IMR-90 (cell line): Measurements from ENCODE around the gene TRAPPC3L. TPM values are rescaled to one million over a fixed set of nuclear protein-coding genes. Genes with fewer than 3 reads are reported as not detected.

Experiments used
- ATAC-seq: fragments of 200-7000 bp; cut with Tn5 transposase; 2 replicates; pipeline ENCODE4 v1.9.1; 2020; ENCODE audit warnings: low read depth, mild to moderate bottlenecking, moderate library complexity
- BruUV-seq: library from RNA; stranded (reverse); fragments of 400-500 nt; replicated peaks from 2 replicates; lab custom pipeline; 2021; lab: Mats Ljungman, UMichigan
- CTCF ChIA-PET: fragments of 300-600 bp; formaldehyde crosslinking; extraction: SDS; loops from one replicate; lab custom pipeline; 2021; ENCODE audit warnings: antibody characterized with exemption; lab: Yijun Ruan, JAX
- POLR2A ChIA-PET: fragments of 300-600 bp; sonication (Branson Sonifier 250); formaldehyde crosslinking; loops from one replicate; lab custom pipeline; 2022; ENCODE audit warnings: antibody characterized with exemption; ENCODE audit not compliant: unreplicated experiment; lab: Charles Lee
- DNase-seq: peaks from one replicate; pipeline ENCODE4 v3.0.0; 2013
- H2AFZ ChIP-seq: replicated peaks from 2 replicates; pipeline ENCODE3; 2013; ENCODE audit warnings: low read length, mild to moderate bottlenecking; ENCODE audit not compliant: poor library complexity
- H2AK5ac ChIP-seq: 2 replicates; pipeline ENCODE4 v1.6.1; 2013; ENCODE audit warnings: low read depth, low read length, inconsistent platforms
- H2AK9ac ChIP-seq: replicated peaks from 2 replicates; pipeline ENCODE3; 2013; ENCODE audit warnings: mild to moderate bottlenecking, low read depth, low read length, moderate library complexity; ENCODE audit not compliant: poor library complexity
- H2BK120ac ChIP-seq: 2 replicates; pipeline ENCODE4 v1.6.1; 2013; ENCODE audit warnings: low read depth, low read length, inconsistent platforms
- H2BK15ac ChIP-seq: 3 replicates; pipeline ENCODE4 v1.6.1; 2013; ENCODE audit warnings: low read depth, low read length, inconsistent platforms
- H2BK20ac ChIP-seq: 2 replicates; pipeline ENCODE4 v1.6.1; 2013; ENCODE audit warnings: low read depth, mild to moderate bottlenecking, inconsistent platforms, low read length, moderate library complexity
- H2BK5ac ChIP-seq: 2 replicates; pipeline ENCODE4 v1.6.1; 2013; ENCODE audit warnings: mild to moderate bottlenecking, low read depth, low read length, inconsistent platforms; ENCODE audit not compliant: poor library complexity, severe bottlenecking
- H3K14ac ChIP-seq: replicated peaks from 2 replicates; pipeline ENCODE4 v1.6.1; 2013; ENCODE audit warnings: low read depth, low read length, inconsistent platforms
- H3K18ac ChIP-seq: 2 replicates; pipeline ENCODE4 v1.6.1; 2013; ENCODE audit warnings: low read depth, low read length, control low read depth
- H3K23ac ChIP-seq: 2 replicates; pipeline ENCODE4 v1.6.1; 2013; ENCODE audit warnings: low read depth, low read length, inconsistent platforms
- H3K27ac ChIP-seq: 2 replicates; pipeline ENCODE4 v1.5.1; 2013; ENCODE audit warnings: mild to moderate bottlenecking, control low read depth, low read length; ENCODE audit not compliant: insufficient read depth
- H3K27me3 ChIP-seq: 2 replicates; pipeline ENCODE4 v1.6.1; 2013; ENCODE audit warnings: low read length; ENCODE audit not compliant: control insufficient read depth, insufficient read depth
- H3K36me3 ChIP-seq: 2 replicates; pipeline ENCODE4 v1.6.1; 2013; ENCODE audit warnings: low read length, mixed read lengths; ENCODE audit not compliant: control insufficient read depth, insufficient read depth
- H3K4ac ChIP-seq: 2 replicates; pipeline ENCODE4 v1.6.1; 2013; ENCODE audit warnings: low read depth, low read length, inconsistent platforms
- H3K4me1 ChIP-seq: 2 replicates; pipeline ENCODE4 v1.6.1; 2013; ENCODE audit warnings: low read length, mixed read lengths; ENCODE audit not compliant: control insufficient read depth, insufficient read depth
- H3K4me2 ChIP-seq: 2 replicates; pipeline ENCODE4 v1.6.1; 2013; ENCODE audit warnings: low read depth, mild to moderate bottlenecking, control low read depth, low read length, moderate library complexity
- H3K4me3 ChIP-seq: 2 replicates; pipeline ENCODE4 v1.5.1; 2013; ENCODE audit warnings: low read depth, mild to moderate bottlenecking, control low read depth, low read length, moderate library complexity; ENCODE audit not compliant: insufficient read depth
- H3K56ac ChIP-seq: 2 replicates; pipeline ENCODE4 v1.6.1; 2013; ENCODE audit warnings: low read length, inconsistent platforms; ENCODE audit not compliant: insufficient read depth; ENCODE audit errors: extremely low read depth
- H3K79me1 ChIP-seq, 2 experiments: 2 replicates each; pipeline ENCODE4 v1.6.1; 2013; ENCODE audit warnings: low read length in 2 of 2, inconsistent platforms in 1 of 2, low read depth in 1 of 2
- H3K9ac ChIP-seq: 2 replicates; pipeline ENCODE4 v1.6.1; 2013; ENCODE audit warnings: low read depth, low read length, control low read depth
- H3K9me1 ChIP-seq: 2 replicates; pipeline ENCODE4 v1.6.1; 2013; ENCODE audit warnings: low read length, inconsistent platforms; ENCODE audit not compliant: insufficient read depth
- H3K9me3 ChIP-seq: 2 replicates; pipeline ENCODE4 v1.6.1; 2013; ENCODE audit warnings: low read length; ENCODE audit not compliant: control insufficient read depth, insufficient read depth
- H4K20me1 ChIP-seq: 2 replicates; pipeline ENCODE4 v1.6.1; 2013; ENCODE audit warnings: low read length, inconsistent platforms; ENCODE audit not compliant: insufficient read depth
- H4K5ac ChIP-seq: 2 replicates; pipeline ENCODE4 v1.6.1; 2013; ENCODE audit warnings: mild to moderate bottlenecking, low read depth, low read length, control low read depth
- H4K8ac ChIP-seq, 2 experiments: 2 replicates each; pipeline ENCODE4 v1.6.1; 2013; ENCODE audit warnings: low read depth in 2 of 2, low read length in 2 of 2, control low read depth in 1 of 2, inconsistent platforms in 1 of 2
- H4K91ac ChIP-seq: 2 replicates; pipeline ENCODE4 v1.6.1; 2013; ENCODE audit warnings: low read depth, low read length, inconsistent platforms; ENCODE audit not compliant: insufficient read depth
- BHLHE40 ChIP-seq: fragments of 150-350 bp; IDR thresholded peaks from 2 replicates; pipeline ENCODE4 v1.6.1; 2016; ENCODE audit warnings: mild to moderate bottlenecking, low read depth, low read length
- CEBPB ChIP-seq: IDR thresholded peaks from 2 replicates; pipeline ENCODE4 v1.6.1; 2012; ENCODE audit warnings: low read depth, low read length, improper control_type of control experiment
- CHD1 ChIP-seq: IDR thresholded peaks from 2 replicates; pipeline ENCODE4 v1.6.1; 2012; ENCODE audit warnings: low read depth, low read length, improper control_type of control experiment
- CTCF ChIP-seq: conservative IDR thresholded peaks from 2 replicates; pipeline ENCODE4 v1.5.1; 2012; ENCODE audit warnings: mild to moderate bottlenecking, low read depth, low read length, improper control_type of control experiment
- ELK1 ChIP-seq: fragments of 150-350 bp; IDR thresholded peaks from 2 replicates; pipeline ENCODE4 v1.6.1; 2016; ENCODE audit warnings: low read depth, mild to moderate bottlenecking, low read length, moderate library complexity, borderline replicate concordance
- FOS ChIP-seq: fragments of 150-350 bp; IDR thresholded peaks from 2 replicates; pipeline ENCODE4 v1.6.1; 2016; ENCODE audit warnings: low read depth, low read length
- MAFK ChIP-seq: IDR thresholded peaks from 2 replicates; pipeline ENCODE4 v1.6.1; 2012; ENCODE audit warnings: low read depth, low read length, improper control_type of control experiment
- MAZ ChIP-seq: IDR thresholded peaks from 2 replicates; pipeline ENCODE4 v1.6.1; 2012; ENCODE audit warnings: low read depth, mild to moderate bottlenecking, low read length, improper control_type of control experiment, moderate library complexity, borderline replicate concordance
- MXI1 ChIP-seq: IDR thresholded peaks from 2 replicates; pipeline ENCODE4 v1.6.1; 2012; ENCODE audit warnings: low read depth, mild to moderate bottlenecking, low read length, moderate library complexity, borderline replicate concordance
- NFE2L2 ChIP-seq: fragments of 150-350 bp; IDR thresholded peaks from 2 replicates; pipeline ENCODE4 v1.6.1; 2016; ENCODE audit warnings: low read depth, mild to moderate bottlenecking, low read length
- POLR2A ChIP-seq: IDR thresholded peaks from 2 replicates; pipeline ENCODE4 v1.6.1; 2012; ENCODE audit warnings: mild to moderate bottlenecking, low read depth, low read length
- RAD21 ChIP-seq: IDR thresholded peaks from 2 replicates; pipeline ENCODE4 v1.6.1; 2012; ENCODE audit warnings: low read length, improper control_type of control experiment
- RCOR1 ChIP-seq: IDR thresholded peaks from 2 replicates; pipeline ENCODE4 v1.6.1; 2012; ENCODE audit warnings: mild to moderate bottlenecking, low read length, improper control_type of control experiment; ENCODE audit not compliant: insufficient replicate concordance
- RFX5 ChIP-seq: IDR thresholded peaks from 2 replicates; pipeline ENCODE4 v1.8.0; 2012; ENCODE audit warnings: low read depth, mild to moderate bottlenecking, low read length, moderate library complexity
- SMC3 ChIP-seq: fragments of 150-350 bp; IDR thresholded peaks from 2 replicates; pipeline ENCODE4 v1.6.1; 2016; ENCODE audit warnings: low read depth, mild to moderate bottlenecking, antibody characterized with exemption, low read length, moderate library complexity
- USF2 ChIP-seq: fragments of 150-350 bp; IDR thresholded peaks from 2 replicates; pipeline ENCODE4 v1.6.1; 2017; ENCODE audit warnings: mild to moderate bottlenecking, antibody characterized with exemption, low read length, low read depth
- dilution Hi-C: fragments of 300-500 bp; cut with HindIII; formaldehyde crosslinking; loops from one replicate; pipeline ENCODE4 v1.14.3; 2018; ENCODE audit warnings: low sequenced_read_pairs; ENCODE audit not compliant: unreplicated experiment
- in situ Hi-C: fragments of 300-500 bp; cut with MboI; formaldehyde crosslinking; loops from 3 replicates; pipeline ENCODE4 v1.14.3; 2019; ENCODE audit warnings: low sequenced_read_pairs, inconsistent platforms, mixed read lengths
- intact Hi-C: fragments of 100-400 bp; cut with micrococcal nuclease; formaldehyde crosslinking; loops from 2 replicates; pipeline ENCODE4 v1.10.0; 2022
- polyA plus RNA-seq, 3 experiments: library from polyadenylated mRNA; depleted of rRNA; stranded (reverse); fragments of >200 nt; gene quantifications; 2 replicates each; pipeline ENCODE4 v1.2.3, GENCODE V29; 2012; ENCODE audit warnings: low replicate concordance in 1 of 3
- total RNA-seq: library from RNA; depleted of rRNA; stranded (reverse); fragments of >200 nt; gene quantifications from 2 replicates; pipeline ENCODE4 v1.2.3, GENCODE V29; 2012

The TRAPPC3L gene
- total and polyA plus RNA-seq, 2 of the 4 experiments (the other 2 are of a cell fraction), result 0.03 TPM; not detected in 1

- Histone ChIP-seq H3K9me1 (peaks cover 11% of the 10 kb centered on the region), H3K9ac (no peak overlapping the region), H4K20me1 (peaks cover 3% of the 10 kb centered on the region; the same call in 1 of the 2 replicates), H3K4me2 (no peak overlapping the region), H4K91ac (no peak overlapping the region), H3K4ac (no peak overlapping the region), H3K36me3 (no peaks in the 10 kb centered on the region; the same call in 1 of the 2 replicates), H2BK20ac (no peak overlapping the region), H3K4me1 (peaks cover 5% of the 10 kb centered on the region), H3K4me3 (no peak overlapping the region), H2AK9ac (no peak overlapping the region), H2BK15ac (no peak overlapping the region), H3K14ac (no peak overlapping the region), H2AK5ac (no peak overlapping the region), H3K18ac (no peak overlapping the region), H4K8ac (no peak overlapping the region), H3K27ac (no peak overlapping the region), H3K27me3 (no peaks in the 10 kb centered on the region), H3K79me1 (peaks cover 0 to 3% of the 10 kb centered on the region in 2 experiments; a peak in 1 of 4 replicates), H2BK120ac (0 out of 2 replicates have a peak overlapping the region, but pooled peaks have one; percentile 6), H3K9me3 (no peaks in the 10 kb centered on the region), H3K23ac (no peak overlapping the region), H2BK5ac (no peak overlapping the region), H2AFZ (no peak overlapping the region), H4K5ac (no peak overlapping the region), H3K56ac (no peak overlapping the region)
- intact Hi-C loops (no loop called here), in situ Hi-C loops (no loop called here), dilution Hi-C loops (no loop called here)
- ChIA-PET POLR2A (no interaction called here), CTCF (no interaction called here)
- no peak for TF ChIP-seq POLR2A
- TF ChIP-seq CHD1, result no peak
- TF ChIP-seq MXI1, result no peak
- TF ChIP-seq USF2, result no peak
- TF ChIP-seq FOS, result no peak
- TF ChIP-seq ELK1, result no peak
- no peak for TF ChIP-seq CTCF
- no peak for TF ChIP-seq RFX5
- no peak for TF ChIP-seq MAZ
- no peak for TF ChIP-seq BHLHE40
- TF ChIP-seq NFE2L2, result no peak
- TF ChIP-seq SMC3, result no peak
- TF ChIP-seq RCOR1, result no peak
- TF ChIP-seq MAFK, result no peak
- TF ChIP-seq RAD21, result no peak
- no peak for TF ChIP-seq CEBPB
- BruUV-seq, result no TSS peak
- ATAC-seq, result no peak
- no peak for DNase-seq
Measured at GRCh38 chr6:116451916-116452315, 93.6 kb downstream of the TRAPPC3L start.
